RKO (cell line): ENCODE results near the gene CHPF.

ENCODE experiments used
- DNase-seq: peaks from one replicate; pipeline ENCODE4 v3.0.0-alpha.2; 2016; ENCODE audit warnings: low spot score

CHPF gene

GRCh38 chr2:219567791-219568361 lies 24.3 kb upstream of the CHPF start:
- no peak for DNase-seq

GRCh38 chr2:219567131-219567530 lies 23.5 kb upstream of the CHPF start:
- DNase-seq = no peak

GRCh38 chr2:219566640-219567039 lies 23.0 kb upstream of the CHPF start:
- DNase-seq = no peak

- no peak for DNase-seq
Observed at GRCh38 chr2:219565130-219566080, 21.8 kb upstream of the CHPF start.

- DNase-seq = no peak
Observed at GRCh38 chr2:219563271-219563928, 19.8 kb upstream of the CHPF start.

- DNase-seq = no peak
Observed at GRCh38 chr2:219562049-219563020, 18.7 kb upstream of the CHPF start.

- no peak for DNase-seq
Observed at GRCh38 chr2:219561179-219562048, 17.8 kb upstream of the CHPF start.

- DNase-seq = no peak
Observed at GRCh38 chr2:219560893-219561178, 17.2 kb upstream of the CHPF start.

- DNase-seq = no peak
Observed at GRCh38 chr2:219560037-219560892, 16.7 kb upstream of the CHPF start.

- no peak for DNase-seq
Observed at GRCh38 chr2:219559156-219559915, 15.7 kb upstream of the CHPF start.

GRCh38 chr2:219557791-219558785 lies 14.5 kb upstream of the CHPF start:
- no peak for DNase-seq

- no peak for DNase-seq
Observed at GRCh38 chr2:219557320-219557719, 13.7 kb upstream of the CHPF start.

GRCh38 chr2:219556413-219556812 lies 12.8 kb upstream of the CHPF start:
- DNase-seq = no peak

- DNase-seq = no peak
Observed at GRCh38 chr2:219555956-219556355, 12.3 kb upstream of the CHPF start.

GRCh38 chr2:219554350-219554749 lies 10.7 kb upstream of the CHPF start:
- no peak for DNase-seq

GRCh38 chr2:219553463-219553963 lies 9.9 kb upstream of the CHPF start:
- DNase-seq = no peak

GRCh38 chr2:219553168-219553417 lies 9.5 kb upstream of the CHPF start:
- no peak for DNase-seq
